ENCODE data around the gene GABARAPL2. TPM values are rescaled to one million over a fixed set of nuclear protein-coding genes. Genes with fewer than 3 reads are reported as not detected.

Gene GABARAPL2
- total and polyA plus RNA-seq, 2 experiments from 2014 or later = 106 to 232 TPM

GRCh38 chr16:75558846-75559401 lies 7.3 kb upstream of the GABARAPL2 start:
- no peak overlapping the region for H3K4me2 ChIP-seq
- no peak overlapping the region for H3K4me3 ChIP-seq
- no peaks in the 10 kb centered on the region for H3K9me3 ChIP-seq (ENCODE audit: low read depth)
- peaks cover 4% of the 10 kb centered on the region for H3K27me3 ChIP-seq
- no peaks in the 10 kb centered on the region for H3K9me2 ChIP-seq (replicated peaks; ENCODE audit: insufficient read depth)
- H3K79me2 ChIP-seq = no peaks in the 10 kb centered on the region
- H3K27ac ChIP-seq = no peak overlapping the region
- H2AFZ ChIP-seq = no peak overlapping the region
- H3K36me3 ChIP-seq (replicated peaks; ENCODE audit: insufficient read depth, low read depth) = no peaks in the 10 kb centered on the region
- H4K20me1 ChIP-seq (ENCODE audit: insufficient read depth, poor library complexity, severe bottlenecking) = no peaks in the 10 kb centered on the region
- TF ChIP-seq, protein P1, sequence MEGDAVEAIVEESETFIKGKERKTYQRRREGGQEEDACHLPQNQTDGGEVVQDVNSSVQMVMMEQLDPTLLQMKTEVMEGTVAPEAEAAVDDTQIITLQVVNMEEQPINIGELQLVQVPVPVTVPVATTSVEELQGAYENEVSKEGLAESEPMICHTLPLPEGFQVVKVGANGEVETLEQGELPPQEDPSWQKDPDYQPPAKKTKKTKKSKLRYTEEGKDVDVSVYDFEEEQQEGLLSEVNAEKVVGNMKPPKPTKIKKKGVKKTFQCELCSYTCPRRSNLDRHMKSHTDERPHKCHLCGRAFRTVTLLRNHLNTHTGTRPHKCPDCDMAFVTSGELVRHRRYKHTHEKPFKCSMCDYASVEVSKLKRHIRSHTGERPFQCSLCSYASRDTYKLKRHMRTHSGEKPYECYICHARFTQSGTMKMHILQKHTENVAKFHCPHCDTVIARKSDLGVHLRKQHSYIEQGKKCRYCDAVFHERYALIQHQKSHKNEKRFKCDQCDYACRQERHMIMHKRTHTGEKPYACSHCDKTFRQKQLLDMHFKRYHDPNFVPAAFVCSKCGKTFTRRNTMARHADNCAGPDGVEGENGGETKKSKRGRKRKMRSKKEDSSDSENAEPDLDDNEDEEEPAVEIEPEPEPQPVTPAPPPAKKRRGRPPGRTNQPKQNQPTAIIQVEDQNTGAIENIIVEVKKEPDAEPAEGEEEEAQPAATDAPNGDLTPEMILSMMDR (IDR thresholded peaks at IDR 0.05; ENCODE audit: poor library complexity) = no peak
- TF ChIP-seq EZH2 (IDR thresholded peaks at IDR 0.05; ENCODE audit: borderline replicate concordance) = no peak
- no peak for TF ChIP-seq EZH2phosphoT487 (IDR thresholded peaks at IDR 0.05; ENCODE audit: low read depth, severe bottlenecking, unreplicated experiment)
- 74% methylated on average over 2 of the region's 2 CpGs for WGBS (ENCODE audit: low lambda C conversion rate, missing lambda C conversion rate)
- DNase-seq (ENCODE audit: low spot score) = no peak
- no peaks in the 10 kb centered on the region for H3K4me1 ChIP-seq (ENCODE audit: insufficient read depth)

DNA sequence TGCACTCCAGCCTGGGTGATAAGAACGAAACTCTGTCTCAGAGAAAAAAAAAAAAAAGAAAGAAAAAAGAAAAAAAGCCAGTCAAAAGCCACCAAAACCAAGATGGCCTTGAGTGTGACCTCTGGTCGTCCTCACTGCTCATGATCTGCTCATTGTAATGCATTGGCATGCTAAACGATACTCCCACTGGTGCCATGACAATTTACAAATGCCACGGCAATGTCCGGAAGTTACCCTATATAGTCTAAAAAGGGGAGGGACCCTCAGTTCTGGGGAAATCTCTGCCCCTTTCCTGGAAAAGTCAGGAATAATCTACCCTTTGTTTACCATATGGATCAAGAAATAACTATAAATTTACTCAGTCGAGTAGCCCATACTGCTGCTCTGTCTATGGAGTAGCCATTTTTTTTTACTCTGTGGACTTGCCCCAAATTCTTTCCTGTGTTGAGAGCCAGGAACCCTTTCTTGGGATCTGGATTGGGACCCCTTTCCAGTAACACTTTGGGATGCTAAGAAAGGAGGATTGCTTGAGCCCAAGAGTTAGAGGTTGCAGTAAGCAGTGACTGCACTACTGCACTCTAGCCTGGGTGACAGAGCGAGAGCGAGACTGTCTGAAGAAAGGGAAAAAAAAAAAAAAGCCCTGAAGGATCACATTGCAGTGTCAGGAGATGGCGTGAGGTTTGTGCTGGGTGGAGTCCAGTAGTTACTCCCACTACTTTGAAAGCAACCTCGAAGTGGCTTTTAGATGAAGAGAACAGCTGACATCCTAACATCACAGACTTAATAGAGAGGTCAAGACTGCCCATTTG lies 6.4 kb upstream of the GABARAPL2 start:
- Histone ChIP-seq H3K4me1 (ENCODE audit: insufficient read depth) (no peaks in the 10 kb centered on the region), H3K79me2 (no peaks in the 10 kb centered on the region), H3K4me2 (no peak overlapping the region), H2AFZ (no peak overlapping the region), H3K9me3 (ENCODE audit: low read depth) (no peaks in the 10 kb centered on the region), H4K20me1 (ENCODE audit: insufficient read depth, poor library complexity, severe bottlenecking) (no peaks in the 10 kb centered on the region), H3K4me3 (no peak overlapping the region), H3K9me2 (replicated peaks; ENCODE audit: insufficient read depth) (no peaks in the 10 kb centered on the region), H3K27me3 (peaks cover 4% of the 10 kb centered on the region), H3K36me3 (replicated peaks; ENCODE audit: insufficient read depth, low read depth) (no peaks in the 10 kb centered on the region), H3K27ac (no peak overlapping the region)
- TF ChIP-seq EZH2phosphoT487 (IDR thresholded peaks at IDR 0.05; ENCODE audit: low read depth, severe bottlenecking, unreplicated experiment) = no peak
- TF ChIP-seq, protein P1 (IDR thresholded peaks at IDR 0.05; ENCODE audit: poor library complexity) = no peak
- TF ChIP-seq EZH2 (IDR thresholded peaks at IDR 0.05; ENCODE audit: borderline replicate concordance) = no peak
- 62% methylated on average over 10 of the region's 10 CpGs for WGBS (ENCODE audit: low lambda C conversion rate, missing lambda C conversion rate)
- DNase-seq (ENCODE audit: low spot score) = peak; percentile 29

DNA sequence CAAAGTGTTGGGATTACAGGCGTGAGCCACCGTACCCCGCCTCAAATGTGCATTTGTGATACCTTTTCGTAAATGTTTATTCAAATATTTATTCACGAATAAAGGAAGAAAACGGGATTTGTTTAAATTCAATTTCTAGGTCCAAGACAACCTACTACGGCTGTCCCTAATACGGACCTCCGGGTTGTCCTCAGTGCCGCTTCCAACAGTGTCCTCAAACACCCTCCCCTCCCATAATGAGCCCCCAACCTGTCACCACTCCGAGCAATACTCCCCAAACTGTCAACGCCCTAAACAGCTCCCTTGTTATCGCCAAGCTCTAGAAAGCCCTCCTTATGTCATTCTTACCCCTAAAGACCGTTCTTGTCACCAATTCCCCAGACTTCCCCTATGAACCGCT lies 539 bp upstream of the GABARAPL2 start:
- H3K9me3 ChIP-seq (ENCODE audit: low read depth) = no peaks in the 10 kb centered on the region
- 17% methylated on average over 15 of the region's 15 CpGs for WGBS (ENCODE audit: low lambda C conversion rate, missing lambda C conversion rate)
- H3K9me2 ChIP-seq (replicated peaks; ENCODE audit: insufficient read depth) = no peaks in the 10 kb centered on the region
- DNase-seq (ENCODE audit: low spot score) = no peak
- H3K27me3 ChIP-seq = peaks cover 4% of the 10 kb centered on the region
- no peak for TF ChIP-seq EZH2 (IDR thresholded peaks at IDR 0.05; ENCODE audit: borderline replicate concordance)
- TF ChIP-seq, protein P1 (IDR thresholded peaks at IDR 0.05; ENCODE audit: poor library complexity) = no peak
- TF ChIP-seq EZH2phosphoT487 (IDR thresholded peaks at IDR 0.05; ENCODE audit: low read depth, severe bottlenecking, unreplicated experiment) = no peak
- peaks cover 25% of the 10 kb centered on the region for H4K20me1 ChIP-seq (ENCODE audit: insufficient read depth, poor library complexity, severe bottlenecking)
- H3K36me3 ChIP-seq (replicated peaks; ENCODE audit: insufficient read depth, low read depth) = peaks cover 4% of the 10 kb centered on the region
- peak overlapping the region; percentile 55 for H2AFZ ChIP-seq
- H3K4me3 ChIP-seq = peak overlapping the region; percentile 58
- peaks cover 32% of the 10 kb centered on the region for H3K79me2 ChIP-seq
- H3K4me1 ChIP-seq (ENCODE audit: insufficient read depth) = peaks cover 8% of the 10 kb centered on the region
- peak overlapping the region; percentile 87 for H3K27ac ChIP-seq
- peak overlapping the region; percentile 94 for H3K4me2 ChIP-seq
